Tibial nerve (tissue), 4 donors: Measurements from ENCODE around the gene TMOD3. TPM values are rescaled to one million over a fixed set of nuclear protein-coding genes. Genes with fewer than 3 reads are reported as not detected.

ENCODE experiments used
- DNase-seq, 2 donors: peaks; one replicate each; pipeline ENCODE4 v3.0.0-alpha.2; 2019; ENCODE audit warnings: low spot score in 2 of 2
- H3K27ac ChIP-seq, 4 donors: fragments of 200-600 bp; sonication (generic) in 3 of 4; one replicate each; pipeline ENCODE4 v1.5.1; 2017 to 2019; ENCODE audit warnings: mild to moderate bottlenecking in 1 of 4
- H3K27me3 ChIP-seq, 2 donors: fragments of 200-600 bp; sonication (generic) in 1 of 2; one replicate each; pipeline versions ENCODE4 v1.5.1 to v1.6.0; 2017 to 2019
- H3K36me3 ChIP-seq, 3 donors: fragments of 200-600 bp; sonication (generic); one replicate each; pipeline ENCODE4 v1.5.1; 2018 to 2019
- H3K4me1 ChIP-seq, 4 donors: fragments of 200-600 bp; sonication (generic) in 3 of 4; one replicate each; pipeline ENCODE4 v1.5.1; 2017 to 2019
- H3K4me3 ChIP-seq, 4 donors: fragments of 200-600 bp; sonication (generic) in 3 of 4; one replicate each; pipeline ENCODE4 v1.5.1; 2017 to 2019; ENCODE audit warnings: mild to moderate bottlenecking in 1 of 4, moderate library complexity in 1 of 4
- H3K9me3 ChIP-seq, 4 donors: fragments of 200-600 bp; sonication (generic) in 3 of 4; one replicate each; pipeline ENCODE4 v1.5.1; 2017 to 2019
- EP300 ChIP-seq, 2 donors: sonication (generic); formaldehyde crosslinking; IDR thresholded peaks; one replicate each; pipeline ENCODE4 v1.6.1; 2017; ENCODE audit warnings: antibody characterized with exemption in 2 of 2, mild to moderate bottlenecking in 1 of 2
- POLR2A ChIP-seq, 2 donors: fragments of 450-650 bp; IDR thresholded peaks; one replicate each; pipeline ENCODE4 v1.6.1; 2017; ENCODE audit warnings: antibody characterized with exemption in 2 of 2, mild to moderate bottlenecking in 2 of 2, moderate library complexity in 2 of 2
- WGBS, 2 donors: methylation state at CpG; one replicate each; pipeline ENCODE4 v1.1.5; 2018; 5-methylcytosine and 5-hydroxymethylcytosine counted together
- total RNA-seq, 4 donors: library from RNA; depleted of rRNA; stranded (reverse); fragments of >200 nt; gene quantifications; one replicate each; pipeline ENCODE4 v1.1.0, GENCODE V29; 2016
- TF ChIP-seq, protein P1 (sequence below), 5 experiments: fragments of 200-600 bp in 3 of 5; fragments of 450-650 bp in 2 of 5; sonication (generic) in 3 of 5; IDR thresholded peaks; one replicate each; pipeline ENCODE4 v1.5.1; 2016 to 2019; ENCODE audit warnings: antibody characterized with exemption in 5 of 5, mild to moderate bottlenecking in 3 of 5, moderate library complexity in 2 of 5

Gene TMOD3
- total RNA-seq, 4 donors from 2014 or later, result 23.7 to 46.8 (median 29.5) TPM

DNA sequence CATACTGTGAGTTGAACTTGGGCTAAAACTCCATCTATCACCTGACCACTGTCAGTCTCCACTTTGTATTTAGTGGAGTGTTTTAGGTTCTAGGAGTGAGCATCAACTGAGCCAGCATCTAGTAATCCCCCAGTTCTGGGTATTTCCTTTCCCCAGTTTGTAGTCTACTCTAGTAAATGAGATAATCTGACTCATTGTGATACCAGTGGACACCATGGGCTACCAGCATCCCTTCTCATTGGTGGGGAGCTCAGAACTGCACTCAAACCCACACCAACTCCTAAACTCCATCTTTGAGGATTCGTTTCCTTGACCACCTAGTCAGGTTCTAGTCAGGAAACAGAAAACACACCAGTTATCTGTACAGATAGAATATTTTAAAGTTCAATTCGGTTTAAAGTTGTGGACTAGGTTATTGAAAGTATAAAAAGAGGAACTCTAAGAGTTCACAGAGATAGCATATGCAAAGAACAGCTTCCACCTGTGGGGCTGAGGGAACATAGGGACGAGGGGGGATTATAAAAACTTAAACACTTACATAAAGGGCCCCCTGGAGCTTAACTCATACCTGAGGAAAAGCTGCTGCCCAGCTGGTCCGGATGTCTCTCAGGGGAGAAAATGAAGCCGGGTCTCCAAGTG, 106.1 kb downstream of the TMOD3 start:
- no peak overlapping the region for H3K4me3 ChIP-seq
- peaks cover 0 to 4% (median 0%) of the 10 kb centered on the region in 4 donors for H3K4me1 ChIP-seq
- H3K27me3 ChIP-seq, result no peaks in the 10 kb centered on the region
- TF ChIP-seq EP300 (IDR thresholded peaks at IDR 0.05) (no peak), POLR2A (IDR thresholded peaks at IDR 0.05) (no peak)
- TF ChIP-seq, protein P1, sequence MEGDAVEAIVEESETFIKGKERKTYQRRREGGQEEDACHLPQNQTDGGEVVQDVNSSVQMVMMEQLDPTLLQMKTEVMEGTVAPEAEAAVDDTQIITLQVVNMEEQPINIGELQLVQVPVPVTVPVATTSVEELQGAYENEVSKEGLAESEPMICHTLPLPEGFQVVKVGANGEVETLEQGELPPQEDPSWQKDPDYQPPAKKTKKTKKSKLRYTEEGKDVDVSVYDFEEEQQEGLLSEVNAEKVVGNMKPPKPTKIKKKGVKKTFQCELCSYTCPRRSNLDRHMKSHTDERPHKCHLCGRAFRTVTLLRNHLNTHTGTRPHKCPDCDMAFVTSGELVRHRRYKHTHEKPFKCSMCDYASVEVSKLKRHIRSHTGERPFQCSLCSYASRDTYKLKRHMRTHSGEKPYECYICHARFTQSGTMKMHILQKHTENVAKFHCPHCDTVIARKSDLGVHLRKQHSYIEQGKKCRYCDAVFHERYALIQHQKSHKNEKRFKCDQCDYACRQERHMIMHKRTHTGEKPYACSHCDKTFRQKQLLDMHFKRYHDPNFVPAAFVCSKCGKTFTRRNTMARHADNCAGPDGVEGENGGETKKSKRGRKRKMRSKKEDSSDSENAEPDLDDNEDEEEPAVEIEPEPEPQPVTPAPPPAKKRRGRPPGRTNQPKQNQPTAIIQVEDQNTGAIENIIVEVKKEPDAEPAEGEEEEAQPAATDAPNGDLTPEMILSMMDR (IDR thresholded peaks at IDR 0.05), result no peak
- WGBS, 2 donors, result 73 to 75% methylated on average over 5 of the region's 5 CpGs
- H3K9me3 ChIP-seq, result no peaks in the 10 kb centered on the region
- no peak for DNase-seq
- H3K27ac ChIP-seq, result no peak overlapping the region
- H3K36me3 ChIP-seq, result peaks cover 0 to 53% (median 0%) of the 10 kb centered on the region in 3 donors

DNA sequence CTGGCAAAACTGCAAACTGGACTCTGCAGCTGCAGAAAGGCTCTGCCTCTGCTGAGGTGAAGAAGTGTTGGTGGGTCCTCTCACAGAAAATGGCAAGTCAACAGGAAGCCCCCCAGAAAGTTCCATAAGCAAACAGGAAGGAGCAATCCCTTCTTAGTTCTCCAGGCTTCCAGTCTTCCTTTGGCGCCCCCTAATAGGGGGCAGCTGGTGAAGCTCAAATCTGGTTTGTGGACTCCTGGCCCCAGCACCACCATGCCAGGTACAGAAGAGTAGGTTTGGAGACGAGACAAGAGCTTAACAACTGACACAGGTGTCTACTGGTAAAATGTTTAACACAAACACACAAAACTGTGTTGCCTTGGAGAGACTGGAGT, 106.6 kb downstream of the TMOD3 start:
- H3K27ac ChIP-seq, result no peak overlapping the region
- DNase-seq, result no peak
- no peak overlapping the region for H3K4me3 ChIP-seq
- no peaks in the 10 kb centered on the region for H3K27me3 ChIP-seq
- H3K36me3 ChIP-seq, result peaks cover 0 to 54% (median 0%) of the 10 kb centered on the region in 3 donors
- TF ChIP-seq, protein P1 (IDR thresholded peaks at IDR 0.05), result no peak
- TF ChIP-seq POLR2A (IDR thresholded peaks at IDR 0.05) (no peak), EP300 (IDR thresholded peaks at IDR 0.05) (no peak)
- H3K9me3 ChIP-seq, result no peaks in the 10 kb centered on the region
- WGBS, 2 donors, result 82 to 88% methylated on average over 2 of the region's 2 CpGs
- H3K4me1 ChIP-seq, result peaks cover 0 to 4% (median 0%) of the 10 kb centered on the region in 4 donors

DNA sequence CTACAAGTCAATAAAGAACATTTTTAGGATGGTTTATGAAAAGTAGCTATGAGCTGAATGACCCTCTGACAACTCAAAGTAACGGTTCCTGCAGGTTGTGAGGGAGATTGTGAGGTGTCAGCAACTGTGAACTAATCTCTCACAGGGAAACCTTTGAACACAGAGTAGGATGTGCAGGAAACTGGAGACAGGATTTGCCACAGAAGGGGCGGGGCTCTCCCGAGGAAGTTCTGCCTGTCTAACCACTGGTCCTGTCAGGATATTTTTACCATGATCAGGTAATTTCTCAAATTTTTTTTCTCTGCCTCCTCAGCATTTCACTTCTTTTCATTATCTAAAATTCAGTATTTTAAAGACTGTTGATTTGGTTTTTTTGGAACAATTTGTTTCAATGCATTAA, 108.8 kb downstream of the TMOD3 start:
- Histone ChIP-seq H3K27me3 (no peaks in the 10 kb centered on the region), H3K9me3 (no peaks in the 10 kb centered on the region), H3K4me3 (no peak overlapping the region), H3K4me1 (peaks cover 0 to 11% (median 0%) of the 10 kb centered on the region in 4 donors), H3K36me3 (peaks cover 0 to 56% (median 0%) of the 10 kb centered on the region in 3 donors), H3K27ac (no peak overlapping the region)
- TF ChIP-seq POLR2A (IDR thresholded peaks at IDR 0.05), result no peak
- no peak for TF ChIP-seq EP300 (IDR thresholded peaks at IDR 0.05)
- TF ChIP-seq, protein P1 (IDR thresholded peaks at IDR 0.05), result no peak
- WGBS, 2 donors, result 76 to 90% methylated on average over 3 of the region's 3 CpGs
- DNase-seq, result no peak

DNA sequence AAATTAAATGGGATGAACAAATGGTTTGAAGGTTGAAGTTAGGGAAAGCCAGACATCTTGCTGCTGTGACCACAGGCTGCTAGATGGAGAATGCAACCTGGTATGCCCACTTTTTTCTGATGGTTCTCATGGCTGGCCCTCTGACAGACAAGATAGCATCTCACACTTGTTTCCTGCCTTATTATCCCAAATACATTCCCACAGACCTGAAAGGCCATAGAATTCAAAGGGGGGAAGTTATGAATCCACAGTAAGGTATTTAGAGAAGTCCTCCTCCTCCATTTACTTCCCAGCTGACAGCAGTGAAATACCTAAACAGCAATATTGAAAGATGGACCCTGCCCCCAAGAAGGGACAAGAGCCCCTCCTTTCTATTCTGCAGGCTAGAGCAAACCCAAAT, 109.8 kb downstream of the TMOD3 start:
- no peak for TF ChIP-seq EP300 (IDR thresholded peaks at IDR 0.05)
- Histone ChIP-seq H3K27me3 (no peaks in the 10 kb centered on the region), H3K27ac (no peak overlapping the region), H3K36me3 (peaks cover 0 to 53% (median 0%) of the 10 kb centered on the region in 3 donors), H3K4me1 (peaks cover 0 to 11% (median 0%) of the 10 kb centered on the region in 4 donors), H3K4me3 (no peak overlapping the region), H3K9me3 (no peaks in the 10 kb centered on the region)
- DNase-seq, result no peak

DNA sequence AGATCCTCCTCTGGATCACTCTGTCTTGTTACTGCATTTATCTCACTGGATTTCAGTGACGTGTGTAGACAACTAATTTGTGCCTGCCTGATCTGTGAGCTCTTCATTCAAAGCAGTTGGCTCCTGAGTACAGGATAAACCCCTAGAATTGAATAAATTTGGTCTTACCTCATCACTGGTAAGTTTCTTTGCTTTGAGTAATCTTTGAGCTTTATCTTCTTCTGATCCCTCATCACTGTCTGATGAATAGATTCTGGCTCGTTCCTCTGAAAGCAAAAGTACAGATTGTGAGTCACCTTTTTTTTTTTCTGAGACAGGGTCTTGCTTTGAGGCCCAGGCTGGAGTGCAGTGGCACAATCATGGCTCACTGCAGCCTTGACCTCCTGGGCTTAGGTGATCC, 117.7 kb downstream of the TMOD3 start:
- Histone ChIP-seq H3K4me3 (no peak overlapping the region), H3K27ac (no peak overlapping the region), H3K4me1 (peaks cover 0 to 2% (median 0%) of the 10 kb centered on the region in 4 donors), H3K9me3 (no peaks in the 10 kb centered on the region), H3K36me3 (peaks cover 0 to 72% (median 16%) of the 10 kb centered on the region in 3 donors), H3K27me3 (no peaks in the 10 kb centered on the region)
- DNase-seq, result no peak
- WGBS, 2 donors, result 82 to 88% methylated on average over 2 of the region's 2 CpGs
- TF ChIP-seq POLR2A (IDR thresholded peaks at IDR 0.05), result no peak
- TF ChIP-seq, protein P1 (IDR thresholded peaks at IDR 0.05), result no peak
- no peak for TF ChIP-seq EP300 (IDR thresholded peaks at IDR 0.05)
